Skin of body (tissue), 2 donors: ENCODE results near the gene CDCP1. TPM values are rescaled to one million over a fixed set of nuclear protein-coding genes. Genes with fewer than 3 reads are reported as not detected.

Experiments used
- DNase-seq: peaks from one replicate; lab custom pipeline; 2025; lab: John Stamatoyannopoulos, UW
- total RNA-seq: library from RNA; depleted of rRNA; stranded (reverse); fragments of >200 nt; gene quantifications from one replicate; pipeline ENCODE4 v1.2.3, GENCODE V29; 2014

The CDCP1 gene
- total RNA-seq, 1 donor from 2014 or later, result 8.5 TPM

DNA sequence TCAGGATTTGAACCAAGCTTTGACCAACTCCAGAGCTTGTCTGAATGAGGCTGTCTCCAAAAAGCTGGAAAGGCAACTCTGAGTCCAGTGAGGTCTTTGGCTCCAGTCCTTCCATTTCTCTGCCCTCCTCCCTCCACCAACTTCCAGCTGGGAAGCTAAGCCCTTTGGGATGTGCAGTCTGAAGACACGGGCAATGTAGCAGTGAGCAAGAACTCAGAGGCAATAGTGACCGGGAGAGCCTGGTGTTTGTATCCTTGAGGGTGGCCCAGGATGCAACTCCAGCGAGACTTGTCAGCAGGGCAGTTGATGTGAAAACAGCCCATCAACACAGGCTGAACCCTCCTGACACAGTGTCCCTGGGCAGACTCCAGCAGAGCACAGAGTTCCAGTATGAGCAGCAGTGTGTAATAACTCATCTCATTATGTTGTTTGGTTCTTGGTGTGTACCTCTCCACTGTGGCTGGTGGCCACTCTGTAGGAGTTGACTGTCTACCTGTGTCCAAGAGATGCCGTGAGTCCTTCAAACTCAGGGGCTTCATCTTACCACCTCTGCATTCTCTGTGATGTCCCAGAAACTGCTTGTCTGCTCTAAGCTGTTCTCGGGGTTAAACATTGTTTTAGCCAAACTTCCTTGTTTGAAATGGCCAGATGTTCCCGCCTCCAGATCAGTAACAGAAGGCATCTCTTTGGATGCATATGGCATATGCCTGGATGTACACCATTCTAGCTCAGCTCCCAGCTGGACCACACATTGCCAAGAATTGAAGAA lies 6.6 kb downstream of the CDCP1 start:
- DNase-seq, result peak; percentile 25

GRCh38 chr3:45137656-45138181 lies 8.5 kb downstream of the CDCP1 start:
- no peak for DNase-seq

- peak; percentile 23 for DNase-seq
Observed at GRCh38 chr3:45135959-45136358, 10.2 kb downstream of the CDCP1 start.

GRCh38 chr3:45134758-45135521 lies 11.2 kb downstream of the CDCP1 start:
- DNase-seq, result no peak

- DNase-seq, result no peak
Observed at GRCh38 chr3:45132568-45133211, 13.5 kb downstream of the CDCP1 start.

GRCh38 chr3:45131201-45131600 lies 15.0 kb downstream of the CDCP1 start:
- DNase-seq, result no peak

GRCh38 chr3:45130476-45130875 lies 15.7 kb downstream of the CDCP1 start:
- no peak for DNase-seq

GRCh38 chr3:45128950-45129349 lies 17.2 kb downstream of the CDCP1 start:
- DNase-seq, result no peak

DNA sequence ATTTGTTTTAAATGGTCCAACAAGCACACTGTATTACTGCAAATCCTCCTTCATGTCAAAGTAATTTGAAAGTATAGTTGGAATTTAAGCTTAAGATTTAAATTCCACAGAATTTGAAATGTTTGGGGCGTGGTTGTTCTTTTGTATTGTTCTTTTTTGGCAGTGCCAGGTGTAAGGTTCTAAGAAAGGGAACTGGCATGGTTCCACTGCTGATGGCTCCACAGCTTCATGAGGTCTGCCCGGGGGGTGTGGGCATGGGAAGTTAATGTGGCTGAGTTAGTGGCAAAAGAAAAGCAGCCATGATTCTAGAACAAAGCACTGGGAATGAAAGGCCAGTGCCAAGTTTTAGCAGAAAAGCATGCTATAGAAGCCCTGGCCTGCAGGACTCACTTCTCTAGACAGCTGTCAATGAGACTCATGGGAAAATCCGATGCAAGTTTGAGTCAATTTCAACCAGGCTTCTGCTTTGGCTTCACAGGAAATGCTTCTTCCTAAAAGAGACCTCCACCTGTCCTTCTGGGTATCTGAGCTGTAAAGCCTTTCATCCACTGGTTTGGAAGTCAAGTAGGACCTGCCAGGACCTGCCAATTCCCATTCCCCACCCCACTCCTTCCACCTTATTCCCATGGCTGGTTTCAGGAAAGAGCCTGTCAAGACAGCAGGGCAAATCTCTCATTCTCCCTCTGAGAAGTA lies 18.9 kb downstream of the CDCP1 start:
- no peak for DNase-seq

DNA sequence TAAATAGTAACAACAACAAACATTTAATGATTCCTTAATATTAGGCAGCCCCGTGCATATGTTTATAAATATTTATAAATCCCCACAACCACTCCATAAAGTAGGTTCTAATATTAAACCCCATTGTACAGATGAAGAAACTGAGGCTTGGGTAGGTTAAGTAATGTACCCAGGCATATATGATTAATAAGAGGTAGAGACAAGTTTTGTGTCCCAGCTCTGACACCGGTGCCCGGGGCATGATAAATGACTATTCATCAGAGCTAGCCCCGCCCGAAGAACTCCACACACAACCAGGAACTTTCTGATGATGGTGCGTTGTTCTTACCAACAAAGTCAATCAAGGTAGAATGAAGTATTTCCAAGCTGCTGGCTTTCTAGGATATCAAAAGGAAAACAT lies 19.4 kb downstream of the CDCP1 start:
- DNase-seq, result no peak

- DNase-seq, result no peak
Observed at GRCh38 chr3:45125550-45126026, 20.6 kb downstream of the CDCP1 start.

- no peak for DNase-seq
Observed at GRCh38 chr3:45124956-45125355, 21.2 kb downstream of the CDCP1 start.

GRCh38 chr3:45124352-45124751 lies 21.8 kb downstream of the CDCP1 start:
- DNase-seq, result no peak

DNA sequence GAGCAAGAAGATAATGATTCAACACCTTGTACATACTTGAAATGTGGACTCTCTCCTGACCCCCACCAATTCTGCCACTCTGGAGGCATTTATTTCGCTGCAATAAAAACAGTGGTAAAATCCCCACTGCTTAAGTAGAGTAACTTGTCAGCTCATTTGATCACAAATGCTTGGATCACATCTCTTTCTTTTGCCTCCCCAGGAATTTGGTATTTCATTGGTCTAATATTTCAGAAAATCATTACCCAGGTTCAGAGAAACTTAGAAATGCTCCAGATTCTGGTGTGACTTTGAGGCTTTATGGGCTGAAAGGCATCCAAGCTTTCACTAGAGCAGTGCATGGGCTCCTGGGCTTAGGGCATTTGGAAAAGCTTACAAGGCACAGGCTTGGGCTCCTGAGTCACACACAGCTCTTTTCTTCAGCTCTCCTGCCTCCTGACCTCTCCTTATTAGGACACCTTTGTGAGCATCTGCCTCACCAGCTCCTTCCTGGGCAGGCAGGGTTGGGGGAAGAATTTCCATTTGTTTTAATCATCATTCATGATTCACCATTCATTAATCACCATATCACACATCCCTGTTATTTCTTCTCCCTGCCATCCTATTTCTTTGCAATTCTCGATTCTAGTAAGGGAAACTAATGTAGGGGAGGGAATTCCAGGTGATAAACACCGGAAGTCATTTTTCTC lies 22.5 kb downstream of the CDCP1 start:
- no peak for DNase-seq

DNA sequence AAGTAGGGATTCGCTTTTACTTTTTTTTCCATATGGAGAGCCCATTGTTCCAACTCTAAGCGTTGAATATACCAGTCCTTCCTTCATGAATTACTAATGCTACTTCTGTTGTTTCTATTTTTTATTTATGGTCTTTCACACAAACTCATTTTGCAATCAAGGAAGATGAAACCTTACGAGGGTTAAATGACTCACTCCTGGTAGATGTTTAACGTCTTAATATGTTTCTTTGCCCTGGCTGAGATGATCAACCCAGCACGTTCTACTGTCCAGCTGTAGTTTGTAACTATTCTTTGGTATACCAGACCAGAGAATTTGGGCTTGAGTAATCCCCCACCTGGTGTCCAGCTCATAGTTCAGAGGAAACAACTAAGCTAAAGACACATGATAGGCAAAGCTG lies 23.1 kb downstream of the CDCP1 start:
- no peak for DNase-seq

GRCh38 chr3:45120359-45121158 lies 25.6 kb downstream of the CDCP1 start:
- DNase-seq, result no peak

GRCh38 chr3:45119824-45120358 lies 26.3 kb downstream of the CDCP1 start:
- no peak for DNase-seq

- no peak for DNase-seq
Observed at GRCh38 chr3:45119376-45119775, 26.8 kb downstream of the CDCP1 start.

DNA sequence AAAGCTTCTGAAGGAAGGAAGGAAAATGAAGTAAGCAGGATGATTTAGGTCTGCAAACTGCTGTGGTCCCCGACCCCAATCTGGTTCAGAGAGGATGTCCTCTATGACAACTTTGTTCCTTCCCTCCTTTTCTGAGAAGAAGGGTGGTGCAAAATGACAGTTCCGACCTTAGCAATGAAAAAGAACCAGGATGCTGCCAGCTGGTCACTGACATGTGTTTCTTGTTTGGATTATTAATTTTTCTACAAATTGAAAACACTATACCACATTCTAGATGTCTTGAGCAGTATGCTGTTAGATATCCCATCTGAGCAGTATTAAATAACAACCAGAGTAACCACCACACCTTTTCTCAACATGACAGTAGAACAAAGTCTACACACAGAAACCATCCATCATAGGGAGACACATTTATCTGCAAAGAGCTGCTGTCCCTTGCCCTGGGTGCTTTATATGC lies 27.5 kb downstream of the CDCP1 start:
- DNase-seq, result no peak

- DNase-seq, result no peak
Observed at GRCh38 chr3:45116350-45116749, 29.8 kb downstream of the CDCP1 start.
